Astrocyte (in vitro differentiated cells and primary cell): ENCODE measurements around the gene FGFR4.

Experiments
- CTCF ChIP-seq: IDR thresholded peaks from 2 replicates; pipeline ENCODE4 v1.5.1; 2011; ENCODE audit warnings: low read depth, mild to moderate bottlenecking, inconsistent platforms, low read length, moderate library complexity; ENCODE audit not compliant: insufficient read depth
- EZH2 ChIP-seq: IDR thresholded peaks from 2 replicates; pipeline ENCODE4 v1.6.1; 2012; ENCODE audit warnings: mild to moderate bottlenecking, low read length, inconsistent platforms; ENCODE audit not compliant: insufficient read depth

- no peak for TF ChIP-seq EZH2
- TF ChIP-seq CTCF, result no peak
These were observed 48.0 kb downstream of the FGFR4 start for GRCh38 chr5:177134697-177135225.
